Measurements from ENCODE around the gene C1orf232. TPM values are rescaled to one million over a fixed set of nuclear protein-coding genes. Genes with fewer than 3 reads are reported as not detected.

The C1orf232 gene
- total RNA-seq, 4 donors from 2014 or later: not detected

DNA sequence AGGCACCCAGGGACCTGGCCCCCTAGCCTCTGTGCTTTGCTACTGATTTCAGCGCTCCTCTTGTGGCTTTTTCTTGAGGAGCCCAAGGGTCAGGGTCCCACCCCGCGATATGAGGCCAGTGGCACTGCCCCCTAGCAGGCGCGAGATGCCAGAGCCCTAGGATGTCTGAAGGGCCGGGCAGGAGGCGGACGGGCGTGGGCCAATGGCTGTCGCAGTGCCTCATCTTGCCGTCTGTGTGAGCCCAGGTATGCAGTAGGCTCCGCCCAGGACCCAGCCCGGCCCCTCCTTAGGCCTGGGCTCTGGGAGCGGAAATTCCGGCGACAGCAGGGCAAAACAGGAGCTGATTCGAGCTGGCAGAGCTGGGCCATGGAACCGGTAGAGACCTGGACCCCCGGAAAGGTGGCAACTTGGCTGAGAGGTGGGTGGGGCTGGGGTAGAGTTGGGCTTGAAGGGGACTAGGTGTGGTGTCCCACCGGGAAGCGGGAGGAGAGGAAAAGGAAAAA, 8.5 kb upstream of the C1orf232 start, which contains the start of gene CNKSR1:
CNKSR1 (plus strand) TSS at position 310 of the 503 bp plus-strand sequence; CDS start at position 367, 57 bp downstream.
- Histone ChIP-seq H3K27ac (replicated peaks in 1 of 4) (no peak within 1 kb of the TSS), H3K9me3 (no peaks in the 10 kb centered on the region), H3K4me3 (no peak within 1 kb of the TSS), H3K36me3 (peaks cover 0 to 3% (median 0%) of the 10 kb centered on the region in 4 donors), H3K27me3 (no peaks in the 10 kb centered on the region), H3K4me1 (no peaks in the 10 kb centered on the region)
- WGBS: 55% methylated on average over 17 of the region's 21 CpGs
- TF ChIP-seq POLR2A (IDR thresholded peaks at IDR 0.05; ENCODE audit: low read depth) (no peak), POLR2AphosphoS5 (IDR thresholded peaks at IDR 0.05) (no peak), EP300 (IDR thresholded peaks at IDR 0.05) (no peak)
- TF ChIP-seq, protein P1, sequence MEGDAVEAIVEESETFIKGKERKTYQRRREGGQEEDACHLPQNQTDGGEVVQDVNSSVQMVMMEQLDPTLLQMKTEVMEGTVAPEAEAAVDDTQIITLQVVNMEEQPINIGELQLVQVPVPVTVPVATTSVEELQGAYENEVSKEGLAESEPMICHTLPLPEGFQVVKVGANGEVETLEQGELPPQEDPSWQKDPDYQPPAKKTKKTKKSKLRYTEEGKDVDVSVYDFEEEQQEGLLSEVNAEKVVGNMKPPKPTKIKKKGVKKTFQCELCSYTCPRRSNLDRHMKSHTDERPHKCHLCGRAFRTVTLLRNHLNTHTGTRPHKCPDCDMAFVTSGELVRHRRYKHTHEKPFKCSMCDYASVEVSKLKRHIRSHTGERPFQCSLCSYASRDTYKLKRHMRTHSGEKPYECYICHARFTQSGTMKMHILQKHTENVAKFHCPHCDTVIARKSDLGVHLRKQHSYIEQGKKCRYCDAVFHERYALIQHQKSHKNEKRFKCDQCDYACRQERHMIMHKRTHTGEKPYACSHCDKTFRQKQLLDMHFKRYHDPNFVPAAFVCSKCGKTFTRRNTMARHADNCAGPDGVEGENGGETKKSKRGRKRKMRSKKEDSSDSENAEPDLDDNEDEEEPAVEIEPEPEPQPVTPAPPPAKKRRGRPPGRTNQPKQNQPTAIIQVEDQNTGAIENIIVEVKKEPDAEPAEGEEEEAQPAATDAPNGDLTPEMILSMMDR (IDR thresholded peaks at IDR 0.05): no peak
- no peak for DNase-seq (ENCODE audit: extremely low spot score)
- intact Hi-C loops (cut with DNase I): no loop called here

DNA sequence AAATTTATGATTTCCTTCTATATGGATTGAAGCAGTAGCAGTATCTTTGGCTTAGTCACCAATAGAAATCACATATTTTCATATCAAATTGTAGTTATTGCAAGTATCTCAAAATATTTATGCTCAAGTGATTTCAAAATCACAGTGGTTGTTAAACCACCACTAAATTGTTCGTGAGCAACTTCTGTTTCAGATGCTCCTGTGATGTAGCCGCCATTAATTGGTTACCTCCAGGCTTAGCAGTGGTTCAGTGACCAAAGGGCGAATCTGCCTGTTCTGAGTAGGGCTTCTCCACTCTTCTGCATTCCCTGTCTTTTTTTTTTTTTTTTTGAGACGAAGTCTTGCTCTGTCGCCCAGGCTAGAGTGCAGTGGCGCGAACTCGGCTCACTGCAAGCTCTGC, 6.6 kb upstream of the C1orf232 start:
- no peaks in the 10 kb centered on the region for H3K27me3 ChIP-seq
- H3K27ac ChIP-seq (replicated peaks in 1 of 4): no peak overlapping the region
- no peak for TF ChIP-seq POLR2A (IDR thresholded peaks at IDR 0.05; ENCODE audit: low read depth)
- no peak for TF ChIP-seq EP300 (IDR thresholded peaks at IDR 0.05)
- no peak for TF ChIP-seq POLR2AphosphoS5 (IDR thresholded peaks at IDR 0.05)
- TF ChIP-seq, protein P1 (IDR thresholded peaks at IDR 0.05): no peak
- WGBS: 91% methylated on average over 8 of the region's 8 CpGs
- peaks cover 10 to 17% (median 13%) of the 10 kb centered on the region in 4 donors for H3K4me1 ChIP-seq
- H3K36me3 ChIP-seq: peaks cover 0 to 12% (median 7%) of the 10 kb centered on the region in 4 donors
- no peak for DNase-seq (ENCODE audit: extremely low spot score)
- H3K4me3 ChIP-seq: no peak overlapping the region
- intact Hi-C loops (cut with DNase I): no loop called here
- H3K9me3 ChIP-seq: no peaks in the 10 kb centered on the region

DNA sequence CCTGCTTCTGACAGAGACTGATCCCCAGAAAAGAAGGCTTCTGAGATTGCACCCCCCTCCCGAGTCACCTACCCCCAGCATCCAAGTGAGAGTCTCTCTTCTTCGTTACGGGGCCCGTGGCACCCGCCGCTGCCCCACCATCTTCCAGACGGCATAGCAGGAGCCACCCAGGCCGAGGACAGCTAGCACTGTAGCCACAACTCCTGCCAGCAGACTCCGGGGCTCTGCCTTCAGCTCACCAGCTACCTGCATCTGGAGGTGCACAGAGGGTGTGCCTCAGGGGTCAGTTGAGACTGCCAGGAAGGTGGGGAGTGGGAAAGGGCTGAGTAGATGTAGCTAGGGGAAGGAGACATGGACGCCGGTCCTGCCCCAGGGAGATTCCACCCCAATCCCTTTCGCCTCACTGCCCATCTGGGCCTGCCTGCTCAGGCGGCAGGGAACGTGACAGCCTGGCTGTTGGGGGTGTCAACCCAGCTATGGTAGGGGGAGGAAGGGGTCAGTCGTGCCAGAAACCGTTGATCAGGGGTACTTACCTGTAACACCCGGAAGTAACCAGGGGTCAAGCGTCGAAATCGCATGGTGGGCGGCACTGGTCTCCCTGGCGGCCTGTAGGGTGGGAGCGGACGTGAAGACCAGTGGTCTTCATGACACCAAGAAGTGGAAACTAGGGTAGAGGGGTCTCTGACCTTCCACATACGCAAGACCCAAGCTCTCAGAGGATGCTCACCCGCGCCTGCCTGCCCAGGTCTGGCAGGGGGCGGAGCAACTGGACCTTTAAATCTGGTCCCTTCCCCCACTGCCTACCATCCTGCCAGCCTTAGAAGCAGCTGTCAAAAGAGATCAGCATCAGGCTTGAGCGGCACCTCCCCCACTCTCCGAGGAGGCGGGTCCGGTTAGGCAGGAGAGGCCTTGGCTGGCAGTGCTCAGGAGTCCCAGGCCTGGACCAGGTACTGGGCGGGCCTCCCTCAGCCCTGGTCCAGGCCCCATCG, 2.6 kb upstream of the C1orf232 start, which contains the start of gene ZNF593OS:
ZNF593OS (minus strand) TSS at position 749 of the 989 bp plus-strand sequence; CDS start at position 578, 171 bp downstream.
- Histone ChIP-seq H3K27ac (replicated peaks in 1 of 4) (no peak within 1 kb of the TSS), H3K4me3 (peak within 1 kb of the TSS; percentile 74 to 97 (median 91)), H3K36me3 (peaks cover 0 to 12% (median 7%) of the 10 kb centered on the region in 4 donors), H3K4me1 (peaks cover 19 to 28% (median 24%) of the 10 kb centered on the region in 4 donors), H3K27me3 (no peaks in the 10 kb centered on the region), H3K9me3 (no peaks in the 10 kb centered on the region)
- DNase-seq (ENCODE audit: extremely low spot score): no peak
- intact Hi-C loops (cut with DNase I): loop anchor here (2.0 to 5.0 kb wide), 2 partner anchors 63 to 151 kb away; partner anchors contain the start of gene CEP85
- no peak for TF ChIP-seq POLR2A (IDR thresholded peaks at IDR 0.05; ENCODE audit: low read depth)
- TF ChIP-seq EP300 (IDR thresholded peaks at IDR 0.05): no peak
- TF ChIP-seq POLR2AphosphoS5 (IDR thresholded peaks at IDR 0.05): no peak
- TF ChIP-seq, protein P1 (IDR thresholded peaks at IDR 0.05): no peak
- 92% methylated on average over 32 of the region's 34 CpGs for WGBS

DNA sequence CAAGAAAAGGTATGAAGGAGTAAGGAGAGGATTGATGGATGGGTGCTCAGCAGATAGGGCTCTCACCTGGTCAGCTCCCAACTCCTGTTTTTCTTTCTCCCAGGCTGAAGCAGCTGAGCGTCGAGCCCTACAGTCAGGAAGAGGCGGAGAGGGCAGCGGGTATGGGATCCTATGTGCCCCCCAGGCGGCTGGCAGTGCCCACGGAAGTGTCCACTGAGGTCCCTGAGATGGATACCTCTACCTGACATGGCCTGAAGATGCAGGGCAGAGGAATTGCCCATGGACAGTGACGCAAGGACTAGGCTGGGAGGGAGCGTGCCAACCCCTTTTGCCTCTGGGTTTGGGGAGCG, 1.7 kb upstream of the C1orf232 start:
- WGBS: 81% methylated on average over 6 of the region's 9 CpGs
- TF ChIP-seq POLR2AphosphoS5 (IDR thresholded peaks at IDR 0.05) (no peak), POLR2A (IDR thresholded peaks at IDR 0.05; ENCODE audit: low read depth) (no peak), EP300 (IDR thresholded peaks at IDR 0.05) (no peak)
- TF ChIP-seq, protein P1 (IDR thresholded peaks at IDR 0.05): no peak
- Histone ChIP-seq H3K4me1 (peaks cover 19 to 28% (median 24%) of the 10 kb centered on the region in 4 donors), H3K36me3 (peaks cover 0 to 12% (median 7%) of the 10 kb centered on the region in 4 donors), H3K27ac (replicated peaks in 1 of 4) (peak overlapping the region in 3 of 4 donors; percentile 77 to 89 (median 77)), H3K4me3 (peak overlapping the region; percentile 74 to 97 (median 91)), H3K27me3 (no peaks in the 10 kb centered on the region), H3K9me3 (no peaks in the 10 kb centered on the region)
- no peak for DNase-seq (ENCODE audit: extremely low spot score)
- intact Hi-C loops (cut with DNase I): loop anchor here (2.0 to 5.0 kb wide), 2 partner anchors 64 to 152 kb away; partner anchors contain the start of gene CEP85

Measured in esophagus muscularis mucosa (tissue), 4 donors.